Activated T-helper 2 cell treated with anti-CD3 and anti-CD28 coated beads, Interferon-gamma antibody, Interleukin-2, Interleukin-4, amounts not matched to agents 10 μg/mL and 5 μg/mL and 100 μg/mL, durations not matched to agents 14 hours and 24 hours and 36 hours (primary cell): Measurements from ENCODE around the gene DMRTA2. TPM values are rescaled to one million over a fixed set of nuclear protein-coding genes. Genes with fewer than 3 reads are reported as not detected.
"Not testable (repeated sequence)": the region's sequence is repeated elsewhere in the genome, so short reads cannot be mapped to it uniquely, and the experiment has no call there.

Experiments used
- DNase-seq: peaks from one replicate; pipeline ENCODE4 v3.0.0; 2021; ENCODE audit warnings: low spot score
- H3K27ac Mint-ChIP-seq: one replicate; pipeline ENCODE4 v1.8.0; 2021; ENCODE audit warnings: mixed read lengths
- H3K27me3 Mint-ChIP-seq: one replicate; pipeline ENCODE4 v1.8.0; 2021; ENCODE audit warnings: low read depth, mixed read lengths
- H3K36me3 Mint-ChIP-seq: one replicate; pipeline ENCODE4 v1.8.0; 2021; ENCODE audit warnings: low read depth, mixed read lengths
- H3K4me1 Mint-ChIP-seq: one replicate; pipeline ENCODE4 v1.8.0; 2021; ENCODE audit warnings: low read depth, mixed read lengths
- H3K4me3 Mint-ChIP-seq: one replicate; pipeline ENCODE4 v1.8.0; 2021; ENCODE audit warnings: low read depth, mild to moderate bottlenecking, moderate library complexity, mixed read lengths
- H3K9me3 Mint-ChIP-seq: one replicate; pipeline ENCODE4 v1.8.0; 2021; ENCODE audit warnings: mixed read lengths
- intact Hi-C: fragments of 100-400 bp; cut with micrococcal nuclease; formaldehyde crosslinking; loops from one replicate; pipeline ENCODE4 v1.15.1; 2023
- total RNA-seq: library from RNA; stranded (reverse); gene quantifications from 2 replicates; pipeline ENCODE4 v1.2.3, GENCODE V29; 2022

Gene DMRTA2
- total RNA-seq, 1 donor from 2014 or later = not detected

DNA sequence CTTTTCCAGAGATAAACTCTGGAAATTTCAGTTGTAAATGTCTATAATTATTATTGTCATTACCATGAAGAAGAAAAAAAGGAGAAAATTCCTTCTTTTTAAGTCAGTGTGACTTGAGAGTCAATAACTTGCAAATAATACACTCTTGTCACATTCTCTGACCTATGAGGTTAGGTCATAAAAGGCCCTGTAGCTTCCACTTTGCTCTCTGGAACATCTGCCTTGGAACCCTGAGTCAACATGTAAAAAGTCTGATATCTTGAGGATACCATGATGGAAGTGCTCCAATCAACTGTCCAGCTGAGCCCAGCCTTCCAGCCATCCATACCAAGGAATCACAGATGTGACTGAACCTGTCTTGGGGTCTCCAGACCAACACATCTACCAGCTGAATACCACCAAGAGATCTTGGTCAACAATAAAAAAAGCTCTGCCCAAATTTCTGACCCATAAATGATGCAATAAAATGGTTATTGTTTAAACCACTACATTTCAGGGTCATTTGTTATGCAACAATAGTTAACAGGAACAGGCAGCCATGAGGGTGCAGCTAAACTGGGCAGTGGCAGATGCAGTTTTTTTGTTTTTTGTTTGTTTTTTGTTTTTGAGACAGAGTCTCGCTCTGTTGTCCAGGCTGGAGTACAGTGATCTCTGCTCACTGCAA lies 10.3 kb downstream of the DMRTA2 start:
- intact Hi-C loops = no loop called here
- Mint-ChIP-seq H3K27ac (no peak overlapping the region), H3K4me1 (no peaks in the 10 kb centered on the region), H3K27me3 (peaks cover 51% of the 10 kb centered on the region), H3K4me3 (no peak overlapping the region), H3K36me3 (no peaks in the 10 kb centered on the region), H3K9me3 (no peaks in the 10 kb centered on the region)
- DNase-seq = no peak

DNA sequence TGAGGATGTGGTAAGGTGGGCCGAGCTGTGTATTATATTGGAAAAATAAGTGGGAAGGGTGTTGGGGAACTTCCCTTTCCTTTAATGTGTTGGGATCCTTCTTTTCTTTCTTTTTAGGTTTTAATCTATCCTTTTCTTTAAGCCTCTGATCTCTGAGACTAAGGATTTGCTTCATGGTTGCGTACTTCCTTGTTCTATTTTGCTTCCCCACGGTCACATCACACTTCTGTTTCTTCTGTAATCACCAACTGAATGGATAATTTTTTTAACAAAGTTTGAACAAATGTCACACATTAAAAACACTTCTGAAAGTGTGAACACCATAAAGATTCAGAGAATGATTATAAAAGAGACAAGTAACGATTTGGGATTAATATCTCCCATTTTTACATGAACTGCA lies 17.4 kb downstream of the DMRTA2 start:
- no peaks in the 10 kb centered on the region for H3K9me3 Mint-ChIP-seq
- H3K36me3 Mint-ChIP-seq = no peaks in the 10 kb centered on the region
- no peak overlapping the region for H3K4me3 Mint-ChIP-seq
- no peak overlapping the region for H3K27ac Mint-ChIP-seq
- intact Hi-C loops = no loop called here
- H3K27me3 Mint-ChIP-seq = peaks cover 13% of the 10 kb centered on the region
- no peaks in the 10 kb centered on the region for H3K4me1 Mint-ChIP-seq
- DNase-seq = no peak

DNA sequence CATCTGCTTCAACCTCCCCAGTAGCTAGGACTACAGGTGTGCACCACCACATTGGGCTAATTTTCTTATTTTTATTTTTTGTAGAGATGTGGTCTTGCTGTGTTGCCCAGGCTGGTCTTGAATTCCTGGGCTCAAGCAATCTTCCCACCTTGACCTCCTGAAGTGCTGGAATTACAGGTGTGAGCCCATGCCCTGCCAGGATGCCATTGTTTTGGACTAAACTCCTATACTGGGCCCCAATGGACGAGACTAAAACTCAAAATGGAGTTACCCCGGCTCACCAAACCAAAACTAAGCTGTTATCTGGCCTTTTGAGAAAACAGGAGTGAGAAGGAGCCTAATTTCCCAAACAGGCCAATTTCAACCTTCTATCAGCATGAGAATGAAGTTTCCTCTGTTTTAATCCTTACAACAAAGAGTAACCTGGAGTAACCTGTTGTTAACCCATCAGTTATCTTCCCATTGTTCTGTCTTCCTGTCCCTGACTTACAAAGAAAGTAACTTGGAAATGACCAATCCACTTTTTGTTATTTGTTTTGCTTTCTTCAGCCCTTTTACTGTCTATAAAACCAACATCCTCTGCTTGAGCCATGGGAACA lies 29.6 kb downstream of the DMRTA2 start:
- H3K4me1 Mint-ChIP-seq = no peaks in the 10 kb centered on the region
- intact Hi-C loops = no loop called here
- H3K9me3 Mint-ChIP-seq = no peaks in the 10 kb centered on the region
- peaks cover 5% of the 10 kb centered on the region for H3K27me3 Mint-ChIP-seq
- H3K4me3 Mint-ChIP-seq = no peak overlapping the region
- DNase-seq = no peak
- no peaks in the 10 kb centered on the region for H3K36me3 Mint-ChIP-seq
- H3K27ac Mint-ChIP-seq = no peak overlapping the region

DNA sequence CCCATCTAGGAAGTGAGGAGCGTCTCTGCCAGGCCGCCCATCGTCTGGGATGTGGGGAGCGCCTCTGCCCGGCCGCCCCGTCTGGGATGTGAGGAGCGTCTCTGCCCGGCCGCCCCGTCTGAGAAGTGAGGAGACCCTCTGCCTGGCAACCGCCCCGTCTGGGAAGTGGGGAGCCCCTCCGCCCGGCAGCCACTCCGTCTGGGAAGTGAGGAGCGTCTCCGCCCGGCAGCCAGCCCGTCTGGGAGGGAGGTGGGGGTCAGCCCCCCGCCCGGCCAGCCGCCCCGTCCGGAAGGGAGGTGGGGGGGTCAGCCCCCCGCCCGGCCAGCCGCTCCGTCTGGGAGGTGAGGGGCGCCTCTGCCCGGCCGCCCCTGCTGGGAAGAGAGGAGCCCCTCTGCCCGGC lies 41.7 kb downstream of the DMRTA2 start:
- H3K27me3 Mint-ChIP-seq, DNase-seq, H3K36me3 Mint-ChIP-seq, H3K9me3 Mint-ChIP-seq, H3K4me1 Mint-ChIP-seq, H3K4me3 Mint-ChIP-seq, H3K27ac Mint-ChIP-seq, intact Hi-C loops: not testable (repeated sequence)

DNA sequence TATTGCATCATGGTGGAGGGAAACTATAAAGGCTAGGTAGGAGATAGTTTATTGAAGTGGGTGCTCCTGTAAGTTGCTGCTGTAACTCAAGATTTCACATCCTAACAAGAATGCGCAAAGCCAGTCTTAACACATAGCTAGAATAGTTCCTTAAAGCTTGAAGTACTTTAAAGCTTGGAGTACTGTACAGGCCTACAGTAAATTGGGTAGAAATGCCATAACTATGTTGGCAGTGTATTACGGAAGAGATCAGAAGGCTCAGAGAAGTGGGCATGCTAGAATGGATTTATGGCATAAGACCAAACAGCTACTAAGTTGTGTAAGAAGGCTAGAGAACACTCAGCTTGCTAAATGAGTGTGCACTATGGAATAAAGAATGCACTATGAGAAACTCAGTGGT lies 44.5 kb downstream of the DMRTA2 start:
- intact Hi-C loops = no loop called here
- H3K36me3 Mint-ChIP-seq = no peaks in the 10 kb centered on the region
- H3K27me3 Mint-ChIP-seq = no peaks in the 10 kb centered on the region
- no peak for DNase-seq
- H3K4me1 Mint-ChIP-seq = no peaks in the 10 kb centered on the region
- no peak overlapping the region for H3K27ac Mint-ChIP-seq
- H3K4me3 Mint-ChIP-seq = no peak overlapping the region
- no peaks in the 10 kb centered on the region for H3K9me3 Mint-ChIP-seq

DNA sequence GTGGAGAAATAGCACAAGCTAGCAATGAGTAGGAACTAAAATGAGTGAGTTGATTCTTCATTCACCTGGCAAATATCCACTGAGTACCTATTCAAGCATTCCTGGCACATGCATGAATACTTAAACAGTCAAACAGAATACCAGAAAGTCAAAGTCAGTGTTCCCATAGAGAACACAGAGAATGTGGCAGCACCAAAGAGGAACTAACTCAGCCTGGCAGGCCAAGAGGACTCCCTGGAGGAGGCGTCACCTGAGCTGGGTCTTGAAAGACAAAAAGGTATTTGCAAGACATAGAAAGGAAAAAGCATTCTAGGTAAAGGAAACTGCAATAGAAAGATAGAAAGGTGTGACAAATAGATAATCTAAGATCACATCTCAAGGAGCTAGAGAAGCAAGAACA lies 49.7 kb downstream of the DMRTA2 start:
- no peaks in the 10 kb centered on the region for H3K9me3 Mint-ChIP-seq
- H3K36me3 Mint-ChIP-seq = no peaks in the 10 kb centered on the region
- H3K27ac Mint-ChIP-seq = no peak overlapping the region
- H3K4me1 Mint-ChIP-seq = no peaks in the 10 kb centered on the region
- H3K4me3 Mint-ChIP-seq = no peak overlapping the region
- no peaks in the 10 kb centered on the region for H3K27me3 Mint-ChIP-seq
- intact Hi-C loops = no loop called here
- DNase-seq = no peak

DNA sequence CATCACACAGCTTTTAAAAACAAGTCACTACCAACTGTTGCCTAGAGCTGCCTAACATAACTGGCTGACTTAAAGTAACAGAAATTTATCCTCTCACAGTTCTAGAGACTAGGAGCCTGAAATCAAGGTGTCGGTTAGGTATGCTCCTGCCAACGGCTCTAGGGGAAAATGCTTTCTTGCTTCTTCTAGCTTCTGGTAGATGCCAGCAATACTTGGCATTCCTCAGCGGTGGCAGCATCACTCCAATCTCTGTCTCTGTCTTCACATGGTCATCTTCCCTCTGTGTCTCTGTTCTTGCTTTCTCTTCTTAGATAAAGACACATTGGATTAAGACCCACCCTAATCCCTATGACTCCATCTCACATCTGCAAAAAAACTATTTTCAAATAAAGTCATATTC lies 51.5 kb downstream of the DMRTA2 start:
- no peak for DNase-seq
- H3K27me3 Mint-ChIP-seq = peaks cover 4% of the 10 kb centered on the region
- intact Hi-C loops = no loop called here
- H3K4me3 Mint-ChIP-seq = no peak overlapping the region
- H3K4me1 Mint-ChIP-seq = no peaks in the 10 kb centered on the region
- H3K9me3 Mint-ChIP-seq = no peaks in the 10 kb centered on the region
- no peak overlapping the region for H3K27ac Mint-ChIP-seq
- H3K36me3 Mint-ChIP-seq = no peaks in the 10 kb centered on the region

DNA sequence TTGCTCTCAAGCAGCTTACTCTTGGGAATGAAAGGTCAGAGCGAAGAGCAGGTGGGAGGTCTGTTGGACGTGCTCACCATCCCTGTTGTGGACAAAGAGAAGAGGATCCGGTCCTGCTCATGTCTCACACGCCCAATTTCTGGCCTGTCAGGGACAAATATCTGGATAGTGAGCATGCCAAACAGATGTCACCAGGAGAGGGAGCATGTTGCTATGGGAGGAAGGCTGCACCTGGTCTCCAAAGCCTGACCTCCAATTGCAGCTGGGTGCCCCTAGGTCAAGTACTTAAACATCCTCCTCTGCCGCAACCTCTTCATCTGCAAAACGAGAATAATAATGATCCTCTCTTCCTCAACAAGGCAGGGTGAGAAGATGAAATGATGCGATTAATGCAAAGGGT lies 53.4 kb downstream of the DMRTA2 start:
- intact Hi-C loops = loop anchor here (2.0 to 5.0 kb wide), 3 partner anchors 47 to 332 kb away; no protein-coding TSS in a partner anchor
- Mint-ChIP-seq H3K4me3 (no peak overlapping the region), H3K27ac (no peak overlapping the region), H3K4me1 (no peaks in the 10 kb centered on the region), H3K36me3 (no peaks in the 10 kb centered on the region), H3K27me3 (peaks cover 11% of the 10 kb centered on the region), H3K9me3 (no peaks in the 10 kb centered on the region)
- DNase-seq = no peak

DNA sequence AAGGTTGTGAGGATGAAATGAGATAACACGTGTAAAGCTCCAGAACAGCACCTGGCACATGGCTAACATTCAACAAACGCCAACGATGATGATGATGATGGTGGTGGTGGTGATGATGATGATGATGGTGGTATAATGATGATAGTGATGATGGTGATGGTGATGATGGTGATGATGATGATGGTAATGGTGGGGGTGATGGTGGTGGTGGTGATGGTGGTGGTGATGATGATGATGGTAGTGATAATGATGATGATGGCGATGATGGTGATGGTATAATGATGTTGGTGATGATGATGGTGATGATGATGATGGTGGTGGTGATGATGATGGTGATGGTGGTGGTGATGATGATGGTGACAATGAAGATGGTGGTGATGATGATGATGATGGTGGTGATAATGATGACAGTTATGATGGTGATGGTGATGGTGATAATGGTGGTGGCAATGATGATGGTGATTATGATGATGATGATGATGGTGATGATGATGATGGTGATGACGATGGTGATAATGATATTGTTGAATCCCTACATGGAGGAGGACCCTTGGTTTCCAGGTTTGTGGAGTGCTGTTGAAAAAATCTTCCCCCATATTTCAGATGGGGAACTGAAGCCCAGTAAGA lies 54.1 kb downstream of the DMRTA2 start:
- Mint-ChIP-seq H3K9me3 (no peaks in the 10 kb centered on the region), H3K27ac (no peak overlapping the region), H3K4me1 (no peaks in the 10 kb centered on the region), H3K27me3 (peaks cover 17% of the 10 kb centered on the region), H3K4me3 (no peak overlapping the region), H3K36me3 (no peaks in the 10 kb centered on the region)
- DNase-seq = no peak
- intact Hi-C loops = loop anchor here (2.0 to 5.0 kb wide), 3 partner anchors 48 to 333 kb away; no protein-coding TSS in a partner anchor

DNA sequence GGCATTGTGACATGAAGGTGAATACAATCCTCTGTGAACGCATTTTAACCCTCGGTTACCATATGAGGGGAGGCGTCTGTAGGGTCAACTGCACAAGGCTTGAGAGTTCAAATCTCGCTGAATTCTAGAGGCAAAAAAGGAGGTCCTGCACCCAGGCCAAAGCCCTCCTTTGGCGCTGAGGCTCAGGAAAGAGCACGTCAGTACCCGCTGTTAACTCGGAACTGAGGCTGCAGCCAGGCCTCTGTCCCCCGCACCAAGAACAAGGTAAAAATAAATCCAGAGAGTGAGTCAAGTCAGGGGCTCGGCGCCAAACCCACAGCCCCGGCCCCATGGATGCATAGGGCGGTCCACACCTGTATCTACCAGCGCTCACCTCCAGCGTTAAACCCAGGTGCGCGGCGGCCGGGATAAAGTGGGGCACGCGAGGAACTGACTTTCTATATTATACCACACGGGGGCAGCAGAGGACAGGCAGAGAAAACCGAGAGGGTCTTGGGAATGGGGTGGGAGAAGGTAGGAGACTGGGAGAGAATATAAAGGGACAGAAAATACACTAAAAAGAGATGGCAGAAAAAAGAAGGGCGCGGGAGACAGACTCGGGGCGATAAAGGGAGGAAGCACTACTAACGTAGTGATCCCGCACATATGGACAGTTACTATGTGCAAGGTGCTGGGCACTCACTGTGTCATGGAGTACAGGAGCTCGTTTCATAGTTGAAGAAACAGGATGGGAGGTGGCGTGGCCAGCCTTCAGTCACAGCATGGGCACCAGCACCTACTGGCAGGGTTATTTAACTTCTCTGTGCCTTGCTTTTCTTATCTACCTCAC lies 54.9 kb downstream of the DMRTA2 start:
- Mint-ChIP-seq H3K4me1 (no peaks in the 10 kb centered on the region), H3K27me3 (peaks cover 21% of the 10 kb centered on the region), H3K4me3 (no peak overlapping the region), H3K9me3 (no peaks in the 10 kb centered on the region), H3K36me3 (no peaks in the 10 kb centered on the region), H3K27ac (no peak overlapping the region)
- DNase-seq = peak; percentile 13
- intact Hi-C loops = loop anchor here (2.0 to 5.0 kb wide), 3 partner anchors 49 to 334 kb away; no protein-coding TSS in a partner anchor
